GM19438 (cell line): ENCODE results near the gene ARHGAP27.
A peak's percentile ranks its signal among the peaks of the same experiment; 100 is the strongest.
"Not testable (repeated sequence)": the region's sequence is repeated elsewhere in the genome, so short reads cannot be mapped to it uniquely, and the experiment has no call there.

Experiments
- ATAC-seq: cut with Tn5 transposase; IDR thresholded peaks from one replicate; pipeline ENCODE4 v1.9.1; 2021; ENCODE audit warnings: low read depth; ENCODE audit not compliant: unreplicated experiment

Gene ARHGAP27

GRCh38 chr17:45432405-45433158, at the start of gene ARHGAP27:
TSS of gene ARHGAP27 (minus strand) at chr17:45432870. CDS start at chr17:45430279, 2,591 bp downstream.
- ATAC-seq = no peak

- not testable (repeated sequence) for ATAC-seq
These were observed 49.6 kb upstream of the ARHGAP27 start for GRCh38 chr17:45482317-45482716.

GRCh38 chr17:45475436-45475835, 42.8 kb upstream of the ARHGAP27 start:
- not testable (repeated sequence) for ATAC-seq

GRCh38 chr17:45472249-45472648, 39.6 kb upstream of the ARHGAP27 start:
- ATAC-seq = not testable (repeated sequence)

DNA sequence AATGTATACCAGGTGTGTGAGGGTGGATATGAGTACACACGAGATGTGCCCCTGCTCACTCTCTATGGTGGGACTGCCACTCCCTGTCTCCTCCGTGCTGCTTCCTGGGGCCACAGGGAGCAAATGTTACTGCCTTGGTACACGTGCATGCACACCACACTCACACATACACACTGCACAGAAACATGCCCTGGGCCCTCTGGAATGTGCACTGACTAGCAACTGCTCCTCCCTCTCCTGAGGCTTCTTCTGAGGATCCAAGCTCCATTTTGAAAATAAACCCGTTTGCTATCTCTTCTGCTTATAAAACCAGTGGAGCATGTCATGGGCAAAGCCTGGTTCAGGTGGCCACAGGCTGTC, 36.5 kb upstream of the ARHGAP27 start:
- ATAC-seq = not testable (repeated sequence)

- ATAC-seq = not testable (repeated sequence)
These were observed 35.9 kb upstream of the ARHGAP27 start for GRCh38 chr17:45468293-45469203.

- ATAC-seq = peak; percentile 76
These were observed 29.1 kb upstream of the ARHGAP27 start for GRCh38 chr17:45461524-45462327.

GRCh38 chr17:45460422-45460821, 27.8 kb upstream of the ARHGAP27 start:
- not testable (repeated sequence) for ATAC-seq

DNA sequence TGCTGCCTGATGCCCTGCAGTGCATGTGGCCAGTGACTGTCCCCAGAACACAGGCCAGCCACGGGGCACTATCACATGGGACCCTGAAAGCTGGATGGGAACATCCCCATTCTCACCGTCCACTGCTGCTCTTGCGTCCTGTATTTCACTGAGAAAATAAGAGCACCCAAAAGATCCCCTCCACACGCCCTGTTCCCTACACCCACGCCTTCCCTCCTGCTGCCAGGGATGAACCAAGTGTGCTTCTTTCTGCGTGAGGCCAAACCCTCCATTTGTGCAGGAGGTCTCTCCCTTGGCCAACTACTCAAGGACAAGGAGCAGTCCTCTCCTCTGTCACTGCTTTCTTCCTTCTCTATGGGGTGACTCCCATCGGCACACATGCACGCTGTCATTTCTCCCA, 21.7 kb upstream of the ARHGAP27 start:
- not testable (repeated sequence) for ATAC-seq

GRCh38 chr17:45453731-45454130, 21.1 kb upstream of the ARHGAP27 start:
- not testable (repeated sequence) for ATAC-seq

DNA sequence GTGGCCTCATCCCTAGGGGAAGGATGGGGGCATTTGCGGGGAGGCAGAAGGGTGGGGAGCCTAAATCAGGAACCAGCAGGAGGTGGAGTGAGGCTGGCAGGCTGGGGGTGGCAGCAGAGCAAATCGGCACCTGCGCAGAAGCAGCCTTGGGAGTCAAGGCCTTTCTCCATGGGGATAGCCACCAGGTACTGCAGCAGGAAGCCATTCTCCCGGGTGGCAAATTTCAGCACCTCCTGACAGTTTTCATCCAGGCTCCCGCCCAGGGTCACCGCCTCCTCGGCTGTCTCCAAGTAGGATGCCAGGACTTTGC, 20.5 kb upstream of the ARHGAP27 start:
- ATAC-seq = not testable (repeated sequence)

GRCh38 chr17:45452329-45453224, 19.9 kb upstream of the ARHGAP27 start:
- not testable (repeated sequence) for ATAC-seq

- ATAC-seq = not testable (repeated sequence)
These were observed 19.0 kb upstream of the ARHGAP27 start for GRCh38 chr17:45451660-45452059.

DNA sequence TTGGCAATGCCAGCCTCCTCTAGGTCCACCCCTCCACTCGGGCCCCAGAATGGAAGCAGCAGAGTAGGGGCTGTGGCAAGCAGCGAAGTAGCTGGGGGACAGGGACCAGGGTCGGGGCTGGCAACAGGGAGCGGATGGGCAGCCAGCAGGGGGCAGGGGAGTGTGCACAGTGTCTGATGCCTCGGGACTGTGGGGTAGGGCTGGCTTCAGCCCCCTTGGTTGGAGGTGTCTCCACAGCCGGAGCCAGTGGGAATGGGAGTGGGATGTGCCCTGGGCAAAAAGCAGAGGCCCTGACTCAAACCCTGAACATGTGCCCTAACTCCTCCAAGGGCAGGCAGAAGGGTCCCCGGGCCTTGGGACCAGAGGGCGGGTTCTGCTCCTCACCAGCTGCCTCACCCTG, 18.5 kb upstream of the ARHGAP27 start:
- no peak for ATAC-seq

DNA sequence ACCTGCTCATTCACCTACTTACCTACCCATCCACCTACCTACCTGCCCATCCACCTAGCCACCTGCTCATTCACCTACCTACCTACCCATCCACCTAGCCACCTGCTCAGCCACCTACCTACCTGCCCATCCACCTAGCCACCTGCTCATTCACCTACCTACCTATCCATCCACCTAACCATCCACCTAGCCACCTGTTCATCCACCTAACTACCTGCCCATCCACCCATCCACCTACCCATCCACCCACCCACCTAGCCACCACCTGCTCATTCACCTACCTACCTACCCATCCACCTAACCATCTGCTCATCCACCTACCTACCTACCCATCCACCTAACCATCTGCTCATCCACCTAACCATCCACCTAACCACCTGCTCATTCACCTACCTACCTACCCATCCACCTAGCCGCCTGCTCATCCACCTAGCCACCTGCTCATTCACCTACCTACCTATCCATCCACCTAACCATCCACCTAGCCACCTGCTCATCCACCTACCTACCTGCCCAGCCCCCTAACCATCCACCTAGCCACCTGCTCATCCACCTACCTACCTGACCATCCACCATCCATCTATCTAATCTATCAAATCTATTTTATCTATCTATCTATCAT, 17.1 kb upstream of the ARHGAP27 start:
- ATAC-seq = not testable (repeated sequence)

DNA sequence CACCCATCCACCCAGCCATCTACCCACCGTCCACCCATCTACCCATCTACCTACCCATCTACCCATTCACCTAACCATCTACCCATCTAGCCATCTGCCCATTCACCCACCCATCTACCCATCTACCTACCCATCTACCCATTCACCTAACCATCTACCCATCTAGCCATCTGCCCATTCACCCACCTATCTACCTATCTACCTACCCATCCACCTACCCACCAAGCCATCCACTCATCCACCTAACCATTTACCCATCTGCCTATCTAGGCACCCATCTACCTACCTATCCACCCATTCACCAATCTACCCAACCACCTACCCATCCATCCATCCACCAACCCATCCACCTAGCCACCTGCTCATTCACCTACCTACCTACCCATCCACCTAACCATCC, 16.6 kb upstream of the ARHGAP27 start:
- ATAC-seq = not testable (repeated sequence)

DNA sequence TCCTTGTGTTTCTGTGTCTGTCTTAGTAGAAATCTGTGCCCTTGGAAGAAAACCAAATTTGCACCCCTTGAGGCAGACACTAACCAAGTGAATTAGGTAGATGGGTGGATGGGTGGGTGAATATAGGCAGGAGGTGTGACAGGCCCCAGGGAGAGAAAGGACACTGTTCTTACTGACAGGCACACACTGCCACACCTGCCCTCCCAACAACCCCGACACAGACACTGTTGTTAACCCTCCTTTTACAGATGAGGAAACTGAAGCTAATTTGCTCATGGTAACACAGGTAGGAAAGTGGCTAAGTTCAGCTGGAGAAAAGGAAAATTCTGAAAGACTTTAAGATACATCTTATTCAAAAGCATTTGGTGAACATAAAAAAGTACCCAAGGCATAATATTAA, 15.8 kb upstream of the ARHGAP27 start:
- not testable (repeated sequence) for ATAC-seq

- not testable (repeated sequence) for ATAC-seq
These were observed 15.4 kb upstream of the ARHGAP27 start for GRCh38 chr17:45448066-45448465.

DNA sequence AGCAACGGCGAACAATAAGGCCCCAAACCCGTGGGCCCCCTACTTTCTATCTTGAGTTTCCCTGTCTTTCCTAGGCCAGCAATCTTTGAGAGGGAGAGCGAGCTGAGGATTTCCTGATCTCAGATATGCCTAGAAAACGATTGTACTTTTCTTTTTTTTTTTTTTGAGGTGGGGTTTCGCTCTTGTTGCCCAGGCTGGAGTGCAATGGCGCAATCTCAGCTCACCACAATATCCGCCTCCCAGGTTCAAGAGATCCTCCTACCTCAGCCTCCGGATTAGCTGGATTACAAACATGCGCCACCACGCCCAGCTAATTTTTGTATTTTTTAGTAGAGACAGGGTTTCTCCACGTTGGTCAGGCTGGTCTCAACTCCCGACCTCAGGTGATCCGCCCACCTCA, 15.0 kb upstream of the ARHGAP27 start:
- not testable (repeated sequence) for ATAC-seq
